Measurements from ENCODE around the gene CYGB.

GRCh38 chr17:76479515-76480060 lies 57.9 kb downstream of the CYGB start:
- TF ChIP-seq CTCF (IDR thresholded peaks at IDR 0.05; ENCODE audit: borderline replicate concordance, extremely low read depth, low read length, poor library complexity, severe bottlenecking) (no peak), EZH2 (IDR thresholded peaks at IDR 0.05; ENCODE audit: borderline replicate concordance, low read depth, low read length, severe bottlenecking) (no peak)

Data from DND-41 (cell line).